MM.1S (cell line): ENCODE data around the gene ZDHHC8.

Source experiments
- DNase-seq: peaks from one replicate; pipeline ENCODE4 v3.0.0-alpha.2; 2015
- H2AFZ ChIP-seq: fragments of 300-600 bp; sonication (generic); 2 replicates; pipeline ENCODE4 v1.6.0; 2016; ENCODE audit warnings: antibody characterized with exemption, low read length
- H3F3A ChIP-seq: fragments of 300-600 bp; sonication (generic); 2 replicates; pipeline ENCODE4 v1.6.1; 2016; ENCODE audit warnings: mild to moderate bottlenecking, antibody characterized with exemption, low read length, moderate library complexity, mixed read lengths; ENCODE audit not compliant: insufficient read depth
- H3K27ac ChIP-seq: fragments of 300-600 bp; sonication (generic); 2 replicates; pipeline ENCODE4 v1.5.1; 2016; ENCODE audit warnings: mild to moderate bottlenecking, low read length
- H3K27me3 ChIP-seq: fragments of 300-600 bp; sonication (generic); replicated peaks from 2 replicates; pipeline ENCODE4 v1.6.0; 2016; ENCODE audit warnings: low read length; ENCODE audit not compliant: insufficient read depth
- H3K36me3 ChIP-seq: fragments of 300-600 bp; sonication (generic); replicated peaks from 2 replicates; pipeline ENCODE4 v1.6.1; 2016; ENCODE audit warnings: mild to moderate bottlenecking, low read length, mixed read lengths; ENCODE audit not compliant: insufficient read depth
- H3K4me1 ChIP-seq: fragments of 300-600 bp; sonication (generic); 2 replicates; pipeline ENCODE4 v1.6.1; 2016; ENCODE audit warnings: low read length, mixed read lengths
- H3K4me2 ChIP-seq: fragments of 300-600 bp; sonication (generic); 2 replicates; pipeline ENCODE4 v1.6.0; 2016; ENCODE audit warnings: low read depth, low read length
- H3K4me3 ChIP-seq: fragments of 300-600 bp; sonication (generic); 2 replicates; pipeline ENCODE4 v1.5.1; 2016; ENCODE audit warnings: low read length, mixed read lengths
- H3K79me2 ChIP-seq: fragments of 300-600 bp; sonication (generic); 2 replicates; pipeline ENCODE4 v1.6.1; 2016; ENCODE audit warnings: mixed run types, low read length, mixed read lengths
- H3K9ac ChIP-seq: fragments of 300-600 bp; sonication (generic); 2 replicates; pipeline ENCODE4 v1.6.1; 2016; ENCODE audit warnings: low read length, mixed read lengths
- H3K9me2 ChIP-seq: fragments of 300-600 bp; sonication (generic); replicated peaks from 2 replicates; pipeline ENCODE4 v1.6.1; 2016; ENCODE audit warnings: mild to moderate bottlenecking, low read length, mixed read lengths; ENCODE audit not compliant: insufficient read depth
- H3K9me3 ChIP-seq: fragments of 300-600 bp; sonication (generic); replicated peaks from 2 replicates; pipeline ENCODE4 v1.6.1; 2016; ENCODE audit warnings: mild to moderate bottlenecking, low read length, mixed read lengths; ENCODE audit not compliant: insufficient read depth
- H4K20me1 ChIP-seq: fragments of 300-600 bp; sonication (generic); 2 replicates; pipeline ENCODE4 v1.6.1; 2016; ENCODE audit warnings: mild to moderate bottlenecking, low read length, moderate library complexity, mixed read lengths; ENCODE audit not compliant: insufficient read depth
- EZH2 ChIP-seq: fragments of 300-600 bp; sonication (generic); optimal IDR thresholded peaks from 2 replicates; pipeline ENCODE3; 2017; ENCODE audit warnings: low read depth, mild to moderate bottlenecking, antibody characterized with exemption, low read length, mixed read lengths
- EZH2phosphoT487 ChIP-seq: fragments of 300-600 bp; sonication (generic); IDR thresholded peaks from 2 replicates; pipeline ENCODE4 v1.6.1; 2018; ENCODE audit warnings: antibody characterized with exemption, low read length
- TF ChIP-seq, protein P1 (sequence below): fragments of 300-600 bp; sonication (generic); IDR thresholded peaks from 2 replicates; pipeline ENCODE4 v1.5.1; 2016; ENCODE audit warnings: antibody characterized with exemption, low read length, mixed read lengths

Gene ZDHHC8

DNA sequence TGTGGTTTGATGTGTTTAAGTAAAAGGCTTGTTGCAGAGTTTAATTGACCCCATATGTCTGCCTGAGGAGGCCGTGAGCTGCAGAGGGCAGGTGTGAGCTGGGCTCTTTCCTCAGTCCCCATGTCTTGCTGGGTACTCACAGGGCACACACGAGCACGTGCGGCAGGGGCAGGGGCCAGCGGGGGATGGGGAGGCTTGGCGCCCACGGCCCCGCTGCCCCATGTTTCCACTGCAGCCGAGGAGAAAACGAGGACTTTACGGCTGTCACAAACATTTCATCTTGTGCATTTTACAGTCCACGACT is 43.9 kb downstream of the ZDHHC8 start:
- Histone ChIP-seq H3K4me1 (no peaks in the 10 kb centered on the region), H3K4me2 (no peak overlapping the region), H3K27me3 (peaks cover 96% of the 10 kb centered on the region), H3K36me3 (no peaks in the 10 kb centered on the region), H2AFZ (no peak overlapping the region), H3K9me3 (no peaks in the 10 kb centered on the region), H3K27ac (no peak overlapping the region), H4K20me1 (no peaks in the 10 kb centered on the region), H3K9ac (no peak overlapping the region), H3K79me2 (no peaks in the 10 kb centered on the region), H3K9me2 (no peaks in the 10 kb centered on the region), H3F3A (no peaks in the 10 kb centered on the region), H3K4me3 (no peak overlapping the region)
- DNase-seq: no peak
- TF ChIP-seq EZH2: no peak
- TF ChIP-seq, protein P1, sequence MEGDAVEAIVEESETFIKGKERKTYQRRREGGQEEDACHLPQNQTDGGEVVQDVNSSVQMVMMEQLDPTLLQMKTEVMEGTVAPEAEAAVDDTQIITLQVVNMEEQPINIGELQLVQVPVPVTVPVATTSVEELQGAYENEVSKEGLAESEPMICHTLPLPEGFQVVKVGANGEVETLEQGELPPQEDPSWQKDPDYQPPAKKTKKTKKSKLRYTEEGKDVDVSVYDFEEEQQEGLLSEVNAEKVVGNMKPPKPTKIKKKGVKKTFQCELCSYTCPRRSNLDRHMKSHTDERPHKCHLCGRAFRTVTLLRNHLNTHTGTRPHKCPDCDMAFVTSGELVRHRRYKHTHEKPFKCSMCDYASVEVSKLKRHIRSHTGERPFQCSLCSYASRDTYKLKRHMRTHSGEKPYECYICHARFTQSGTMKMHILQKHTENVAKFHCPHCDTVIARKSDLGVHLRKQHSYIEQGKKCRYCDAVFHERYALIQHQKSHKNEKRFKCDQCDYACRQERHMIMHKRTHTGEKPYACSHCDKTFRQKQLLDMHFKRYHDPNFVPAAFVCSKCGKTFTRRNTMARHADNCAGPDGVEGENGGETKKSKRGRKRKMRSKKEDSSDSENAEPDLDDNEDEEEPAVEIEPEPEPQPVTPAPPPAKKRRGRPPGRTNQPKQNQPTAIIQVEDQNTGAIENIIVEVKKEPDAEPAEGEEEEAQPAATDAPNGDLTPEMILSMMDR: no peak
- no peak for TF ChIP-seq EZH2phosphoT487

- H4K20me1 ChIP-seq: no peaks in the 10 kb centered on the region
- H3K79me2 ChIP-seq: no peaks in the 10 kb centered on the region
- TF ChIP-seq EZH2 (no peak), EZH2phosphoT487 (no peak)
- TF ChIP-seq, protein P1: no peak
- no peak for DNase-seq
- no peaks in the 10 kb centered on the region for H3K9me2 ChIP-seq
- H3K27ac ChIP-seq: no peak overlapping the region
- H3K9me3 ChIP-seq: no peaks in the 10 kb centered on the region
- peaks cover 96% of the 10 kb centered on the region for H3K27me3 ChIP-seq
- H3K9ac ChIP-seq: no peak overlapping the region
- H3K4me1 ChIP-seq: no peaks in the 10 kb centered on the region
- H3F3A ChIP-seq: no peaks in the 10 kb centered on the region
- no peak overlapping the region for H2AFZ ChIP-seq
- no peak overlapping the region for H3K4me3 ChIP-seq
- no peak overlapping the region for H3K4me2 ChIP-seq
- H3K36me3 ChIP-seq: no peaks in the 10 kb centered on the region
These were observed 44.9 kb downstream of the ZDHHC8 start for GRCh38 chr22:20176421-20177085.

DNA sequence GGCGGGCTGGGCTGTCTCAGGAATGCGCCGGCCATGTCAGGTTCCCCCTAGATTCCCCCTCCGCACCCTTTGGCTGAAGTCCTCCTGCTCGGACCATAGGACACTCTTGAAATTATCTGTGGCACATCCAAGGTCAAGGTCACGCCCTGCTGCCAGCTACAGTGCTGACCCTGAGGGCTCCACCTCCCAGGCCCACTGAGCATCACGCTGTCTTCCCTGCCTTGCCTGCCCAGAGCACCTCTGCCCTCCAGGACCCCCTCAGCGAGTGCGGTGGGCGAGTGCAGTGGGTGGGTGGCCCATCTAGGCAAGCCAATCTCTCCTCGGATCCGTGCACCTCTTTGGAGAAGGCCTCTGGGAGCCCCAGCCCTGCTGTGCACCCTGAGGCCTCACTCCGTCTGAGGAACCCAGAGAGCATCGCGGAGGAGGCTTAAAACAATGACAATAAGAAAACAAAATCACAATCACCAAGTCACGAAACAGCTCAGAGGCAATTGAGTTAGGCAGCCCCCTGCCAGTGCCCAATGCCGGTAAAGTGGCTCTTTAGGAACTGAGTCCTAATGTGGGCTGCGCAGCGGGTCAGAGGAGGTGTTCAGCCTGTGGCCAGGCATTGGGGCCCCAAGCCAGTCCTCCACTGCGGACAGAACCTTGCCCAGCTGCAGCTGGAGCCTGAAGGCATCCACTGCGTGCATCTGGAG is 45.8 kb downstream of the ZDHHC8 start:
- Histone ChIP-seq H3K36me3 (no peaks in the 10 kb centered on the region), H3K4me3 (no peak overlapping the region), H3K9me2 (no peaks in the 10 kb centered on the region), H3K27ac (no peak overlapping the region), H3K4me2 (no peak overlapping the region), H3K4me1 (no peaks in the 10 kb centered on the region), H3K27me3 (peaks cover 96% of the 10 kb centered on the region), H3K9ac (no peak overlapping the region), H3F3A (no peaks in the 10 kb centered on the region), H2AFZ (no peak overlapping the region), H3K9me3 (no peaks in the 10 kb centered on the region), H3K79me2 (no peaks in the 10 kb centered on the region), H4K20me1 (no peaks in the 10 kb centered on the region)
- DNase-seq: no peak
- TF ChIP-seq, protein P1: no peak
- no peak for TF ChIP-seq EZH2
- TF ChIP-seq EZH2phosphoT487: no peak
